K562 (cell line): Measurements from ENCODE around the gene EZH1. TPM values are rescaled to one million over a fixed set of nuclear protein-coding genes. Genes with fewer than 3 reads are reported as not detected.

Experiments
- CBFA2T3 ChIP-seq: fragments of 450-650 bp; IDR thresholded peaks from 2 replicates; pipeline ENCODE4 v1.6.1; 2017
- CBX3 ChIP-seq, 2 experiments: IDR thresholded peaks; 1 replicate in 1 of 2; 2 replicates in 1 of 2; pipeline ENCODE4 v1.6.1; 2012; ENCODE audit warnings: inconsistent platforms in 2 of 2, low read length in 2 of 2, borderline replicate concordance in 1 of 2, control low read depth in 1 of 2
- DACH1 ChIP-seq: fragments of 450-650 bp; IDR thresholded peaks from 2 replicates; pipeline ENCODE4 v1.6.1; 2018; ENCODE audit not compliant: partially characterized antibody
- FOXK1 ChIP-seq: sonication (generic); formaldehyde crosslinking; IDR thresholded peaks from 2 replicates; pipeline ENCODE4 v1.8.0; 2022; ENCODE audit warnings: missing genetic modification reagents, mild to moderate bottlenecking, borderline replicate concordance
- JUNB ChIP-seq: fragments of 450-650 bp; formaldehyde crosslinking; conservative IDR thresholded peaks from 2 replicates; pipeline ENCODE4 v1.4.0; 2020; ENCODE audit warnings: mild to moderate bottlenecking
- PHF21A ChIP-seq: fragments of 450-650 bp; IDR thresholded peaks from 2 replicates; pipeline ENCODE4 v1.6.1; 2017; ENCODE audit warnings: low read depth, borderline replicate concordance
- POLR2G ChIP-seq: fragments of 200-400 bp; formaldehyde crosslinking; IDR thresholded peaks from 2 replicates; pipeline ENCODE4 v1.6.1; 2017; ENCODE audit warnings: low read depth, mild to moderate bottlenecking, antibody characterized with exemption, low read length, moderate library complexity
- SRSF7 ChIP-seq: fragments of 200-400 bp; formaldehyde crosslinking; optimal IDR thresholded peaks from 2 replicates; pipeline ENCODE3; 2017; ENCODE audit warnings: mild to moderate bottlenecking, low read depth, low read length
- SUPT5H ChIP-seq: fragments of 450-650 bp; IDR thresholded peaks from 2 replicates; pipeline ENCODE4 v1.6.1; 2016
- TAF9B ChIP-seq: fragments of 450-650 bp; IDR thresholded peaks from 2 replicates; pipeline ENCODE4 v1.6.1; 2018; ENCODE audit warnings: mild to moderate bottlenecking; ENCODE audit not compliant: partially characterized antibody
- TCF3 ChIP-seq: sonication (generic); formaldehyde crosslinking; IDR thresholded peaks from 2 replicates; pipeline ENCODE4 v1.4.0; 2020; ENCODE audit warnings: mild to moderate bottlenecking, missing genetic modification reagents
- ZNF263 ChIP-seq: sonication (generic); formaldehyde crosslinking; IDR thresholded peaks from 2 replicates; pipeline ENCODE4 v1.8.0; 2022; ENCODE audit warnings: mild to moderate bottlenecking, missing genetic modification reagents, borderline replicate concordance
- ZNF551 ChIP-seq: fragments of 250-450 bp; sonication (Bioruptor Pico); IDR thresholded peaks from 2 replicates; pipeline ENCODE4 v1.5.0; 2021; ENCODE audit warnings: mild to moderate bottlenecking, moderate library complexity
- ZNF644 ChIP-seq: fragments of 200-800 bp; sonication (Bioruptor generic); IDR thresholded peaks from 2 replicates; pipeline ENCODE4 v1.6.1; 2016; ENCODE audit warnings: low read depth, missing genetic modification characterization, missing compliant biosample characterization
- ZNF75A ChIP-seq: fragments of 450-650 bp; formaldehyde crosslinking; IDR thresholded peaks from 2 replicates; pipeline ENCODE4 v1.4.0; 2020; ENCODE audit warnings: mild to moderate bottlenecking
- polyA plus RNA-seq, 8 experiments: library from polyadenylated mRNA; depleted of rRNA in 4 of 8; stranded (reverse) in 5 of 8; unstranded in 3 of 8; fragments of >200 nt; fragmentation: Nextera tagmentation in 2 of 8; fragmentation: Illumina TruSeq in 1 of 8; extraction: Ambion mirVana in 2 of 8; extraction: Trizol in 1 of 8; gene quantifications; 2 replicates each; pipeline versions ENCODE4 v1.2.1 to v1.2.3, GENCODE V29; 2011 to 2014; ENCODE audit warnings: inconsistent platforms in 1 of 8, missing spikeins in 1 of 8
- total RNA-seq, 7 experiments: library from RNA; depleted of rRNA in 6 of 7; stranded (reverse); fragments of >200 nt in 6 of 7; fragmentation: Illumina TruSeq in 2 of 7; extraction: Trizol in 2 of 7; gene quantifications; 2 replicates each; pipeline versions ENCODE4 v1.2.1 to v1.2.3, GENCODE V29; 2011 to 2021; ENCODE audit warnings: low replicate concordance in 1 of 7
- TF ChIP-seq, protein P1 (sequence below): sonication (generic); formaldehyde crosslinking; IDR thresholded peaks from 2 replicates; pipeline ENCODE4 v1.8.0; 2022; ENCODE audit warnings: mild to moderate bottlenecking, missing genetic modification reagents
- TF ChIP-seq, protein P2 (sequence below): fragments of 450-650 bp; IDR thresholded peaks from 2 replicates; pipeline ENCODE4 v1.6.1; 2018; ENCODE audit not compliant: partially characterized antibody
- TF ChIP-seq, protein P3 (sequence below): fragments of 450-650 bp; IDR thresholded peaks from 2 replicates; pipeline ENCODE4 v1.6.1; 2016; ENCODE audit warnings: borderline replicate concordance
- TF ChIP-seq, protein P4 (sequence below): fragments of 250-450 bp; sonication (Bioruptor Pico); IDR thresholded peaks from 2 replicates; pipeline ENCODE4 v1.8.0; 2022; ENCODE audit warnings: moderate library complexity, mild to moderate bottlenecking, inconsistent platforms

EZH1 gene
- total and polyA plus RNA-seq, 9 of the 15 experiments (the other 6 are each of a cell fraction or from before 2014, with no cell fraction given): 8.6 to 40.8 (median 22.9) TPM

DNA sequence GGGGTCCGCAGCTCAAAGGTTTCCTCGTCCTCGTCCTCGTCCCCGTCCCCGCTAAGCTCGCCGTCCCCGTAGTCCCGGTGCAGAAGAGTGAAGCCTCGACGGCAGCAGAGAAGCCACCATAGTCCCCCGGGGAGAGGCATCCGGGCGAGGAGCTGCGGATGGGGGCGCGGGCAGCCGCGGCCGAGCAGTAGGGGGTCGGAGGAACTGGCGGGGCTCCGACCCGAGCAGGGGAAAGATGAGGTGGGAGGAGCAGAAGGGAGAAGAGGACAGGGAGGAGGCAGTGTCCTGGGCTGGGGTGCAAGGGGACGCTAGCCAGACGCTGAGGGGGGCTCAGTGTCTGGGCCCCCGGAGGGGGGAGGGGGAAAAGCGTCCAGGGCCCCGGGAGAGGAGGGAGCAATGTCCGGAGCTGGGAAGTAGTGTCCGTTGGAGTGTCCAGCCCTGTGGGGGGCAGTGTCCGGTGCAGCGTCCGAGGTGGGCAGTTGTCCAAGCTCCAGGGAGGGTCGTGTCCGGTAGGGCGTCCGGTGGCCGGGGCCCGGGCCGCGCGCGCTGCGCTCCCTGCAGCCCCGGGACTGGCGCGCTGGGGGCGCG, 68.3 kb downstream of the EZH1 start, which contains the start of gene PLEKHH3 (continued):
- TF ChIP-seq ZNF75A (CRISPR knock-in tag): no peak
- TF ChIP-seq ZNF551: no peak
- TF ChIP-seq, protein P1, sequence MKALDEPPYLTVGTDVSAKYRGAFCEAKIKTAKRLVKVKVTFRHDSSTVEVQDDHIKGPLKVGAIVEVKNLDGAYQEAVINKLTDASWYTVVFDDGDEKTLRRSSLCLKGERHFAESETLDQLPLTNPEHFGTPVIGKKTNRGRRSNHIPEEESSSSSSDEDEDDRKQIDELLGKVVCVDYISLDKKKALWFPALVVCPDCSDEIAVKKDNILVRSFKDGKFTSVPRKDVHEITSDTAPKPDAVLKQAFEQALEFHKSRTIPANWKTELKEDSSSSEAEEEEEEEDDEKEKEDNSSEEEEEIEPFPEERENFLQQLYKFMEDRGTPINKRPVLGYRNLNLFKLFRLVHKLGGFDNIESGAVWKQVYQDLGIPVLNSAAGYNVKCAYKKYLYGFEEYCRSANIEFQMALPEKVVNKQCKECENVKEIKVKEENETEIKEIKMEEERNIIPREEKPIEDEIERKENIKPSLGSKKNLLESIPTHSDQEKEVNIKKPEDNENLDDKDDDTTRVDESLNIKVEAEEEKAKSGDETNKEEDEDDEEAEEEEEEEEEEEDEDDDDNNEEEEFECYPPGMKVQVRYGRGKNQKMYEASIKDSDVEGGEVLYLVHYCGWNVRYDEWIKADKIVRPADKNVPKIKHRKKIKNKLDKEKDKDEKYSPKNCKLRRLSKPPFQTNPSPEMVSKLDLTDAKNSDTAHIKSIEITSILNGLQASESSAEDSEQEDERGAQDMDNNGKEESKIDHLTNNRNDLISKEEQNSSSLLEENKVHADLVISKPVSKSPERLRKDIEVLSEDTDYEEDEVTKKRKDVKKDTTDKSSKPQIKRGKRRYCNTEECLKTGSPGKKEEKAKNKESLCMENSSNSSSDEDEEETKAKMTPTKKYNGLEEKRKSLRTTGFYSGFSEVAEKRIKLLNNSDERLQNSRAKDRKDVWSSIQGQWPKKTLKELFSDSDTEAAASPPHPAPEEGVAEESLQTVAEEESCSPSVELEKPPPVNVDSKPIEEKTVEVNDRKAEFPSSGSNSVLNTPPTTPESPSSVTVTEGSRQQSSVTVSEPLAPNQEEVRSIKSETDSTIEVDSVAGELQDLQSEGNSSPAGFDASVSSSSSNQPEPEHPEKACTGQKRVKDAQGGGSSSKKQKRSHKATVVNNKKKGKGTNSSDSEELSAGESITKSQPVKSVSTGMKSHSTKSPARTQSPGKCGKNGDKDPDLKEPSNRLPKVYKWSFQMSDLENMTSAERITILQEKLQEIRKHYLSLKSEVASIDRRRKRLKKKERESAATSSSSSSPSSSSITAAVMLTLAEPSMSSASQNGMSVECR (CRISPR knock-in tag): peak; percentile 74; the same call in 1 of the 2 replicates
- no peak for TF ChIP-seq DACH1
- no peak for TF ChIP-seq ZNF644 (tag)
- TF ChIP-seq POLR2G: peak; percentile 76
- TF ChIP-seq SUPT5H: peak; percentile 57
- TF ChIP-seq, protein P2, sequence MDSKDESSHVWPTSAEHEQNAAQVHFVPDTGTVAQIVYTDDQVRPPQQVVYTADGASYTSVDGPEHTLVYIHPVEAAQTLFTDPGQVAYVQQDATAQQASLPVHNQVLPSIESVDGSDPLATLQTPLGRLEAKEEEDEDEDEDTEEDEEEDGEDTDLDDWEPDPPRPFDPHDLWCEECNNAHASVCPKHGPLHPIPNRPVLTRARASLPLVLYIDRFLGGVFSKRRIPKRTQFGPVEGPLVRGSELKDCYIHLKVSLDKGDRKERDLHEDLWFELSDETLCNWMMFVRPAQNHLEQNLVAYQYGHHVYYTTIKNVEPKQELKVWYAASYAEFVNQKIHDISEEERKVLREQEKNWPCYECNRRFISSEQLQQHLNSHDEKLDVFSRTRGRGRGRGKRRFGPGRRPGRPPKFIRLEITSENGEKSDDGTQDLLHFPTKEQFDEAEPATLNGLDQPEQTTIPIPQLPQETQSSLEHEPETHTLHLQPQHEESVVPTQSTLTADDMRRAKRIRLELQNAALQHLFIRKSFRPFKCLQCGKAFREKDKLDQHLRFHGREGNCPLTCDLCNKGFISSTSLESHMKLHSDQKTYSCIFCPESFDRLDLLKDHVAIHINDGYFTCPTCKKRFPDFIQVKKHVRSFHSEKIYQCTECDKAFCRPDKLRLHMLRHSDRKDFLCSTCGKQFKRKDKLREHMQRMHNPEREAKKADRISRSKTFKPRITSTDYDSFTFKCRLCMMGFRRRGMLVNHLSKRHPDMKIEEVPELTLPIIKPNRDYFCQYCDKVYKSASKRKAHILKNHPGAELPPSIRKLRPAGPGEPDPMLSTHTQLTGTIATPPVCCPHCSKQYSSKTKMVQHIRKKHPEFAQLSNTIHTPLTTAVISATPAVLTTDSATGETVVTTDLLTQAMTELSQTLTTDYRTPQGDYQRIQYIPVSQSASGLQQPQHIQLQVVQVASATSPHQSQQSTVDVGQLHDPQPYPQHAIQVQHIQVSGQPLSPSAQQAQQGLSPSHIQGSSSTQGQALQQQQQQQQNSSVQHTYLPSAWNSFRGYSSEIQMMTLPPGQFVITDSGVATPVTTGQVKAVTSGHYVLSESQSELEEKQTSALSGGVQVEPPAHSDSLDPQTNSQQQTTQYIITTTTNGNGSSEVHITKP: no peak
- TF ChIP-seq JUNB (CRISPR knock-in tag): no peak
- TF ChIP-seq CBX3 (IDR thresholded peaks at IDR 0.05; ENCODE audit: borderline replicate concordance in 1 of 2, low read length in 2 of 2): no peak
- TF ChIP-seq FOXK1 (CRISPR knock-in tag): no peak
- TF ChIP-seq SRSF7: no peak
- TF ChIP-seq PHF21A: 0 out of 2 replicates have a peak, but pooled peaks have one; percentile 63
- no peak for TF ChIP-seq CBFA2T3
- TF ChIP-seq TCF3 (CRISPR knock-in tag): no peak
- TF ChIP-seq, protein P3, sequence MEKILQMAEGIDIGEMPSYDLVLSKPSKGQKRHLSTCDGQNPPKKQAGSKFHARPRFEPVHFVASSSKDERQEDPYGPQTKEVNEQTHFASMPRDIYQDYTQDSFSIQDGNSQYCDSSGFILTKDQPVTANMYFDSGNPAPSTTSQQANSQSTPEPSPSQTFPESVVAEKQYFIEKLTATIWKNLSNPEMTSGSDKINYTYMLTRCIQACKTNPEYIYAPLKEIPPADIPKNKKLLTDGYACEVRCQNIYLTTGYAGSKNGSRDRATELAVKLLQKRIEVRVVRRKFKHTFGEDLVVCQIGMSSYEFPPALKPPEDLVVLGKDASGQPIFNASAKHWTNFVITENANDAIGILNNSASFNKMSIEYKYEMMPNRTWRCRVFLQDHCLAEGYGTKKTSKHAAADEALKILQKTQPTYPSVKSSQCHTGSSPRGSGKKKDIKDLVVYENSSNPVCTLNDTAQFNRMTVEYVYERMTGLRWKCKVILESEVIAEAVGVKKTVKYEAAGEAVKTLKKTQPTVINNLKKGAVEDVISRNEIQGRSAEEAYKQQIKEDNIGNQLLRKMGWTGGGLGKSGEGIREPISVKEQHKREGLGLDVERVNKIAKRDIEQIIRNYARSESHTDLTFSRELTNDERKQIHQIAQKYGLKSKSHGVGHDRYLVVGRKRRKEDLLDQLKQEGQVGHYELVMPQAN: peak; percentile 66; the same call in 1 of the 2 replicates
- TF ChIP-seq ZNF263 (CRISPR knock-in tag): peak; percentile 23; the same call in 1 of the 2 replicates
- TF ChIP-seq TAF9B: no peak
- TF ChIP-seq, protein P4, sequence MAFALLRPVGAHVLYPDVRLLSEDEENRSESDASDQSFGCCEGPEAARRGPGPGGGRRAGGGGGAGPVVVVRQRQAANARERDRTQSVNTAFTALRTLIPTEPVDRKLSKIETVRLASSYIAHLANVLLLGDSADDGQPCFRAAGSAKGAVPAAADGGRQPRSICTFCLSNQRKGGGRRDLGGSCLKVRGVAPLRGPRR: no peak
